Stomach smooth muscle (tissue), 2 donors: ENCODE results near the gene SF3B6.

Experiments
- H3K27ac ChIP-seq: one replicate; pipeline ENCODE4 v1.7.0; 2013; ENCODE audit warnings: mild to moderate bottlenecking, low read length, inconsistent platforms
- H3K27me3 ChIP-seq, 2 donors: one replicate each; pipeline ENCODE4 v1.7.0; 2013; ENCODE audit warnings: low read length in 2 of 2; ENCODE audit not compliant: insufficient read depth in 2 of 2, control insufficient read depth in 1 of 2
- H3K36me3 ChIP-seq, 2 donors: one replicate each; pipeline ENCODE4 v1.7.0; 2013; ENCODE audit warnings: low read length in 2 of 2; ENCODE audit not compliant: control insufficient read depth in 2 of 2, insufficient read depth in 2 of 2
- H3K4me1 ChIP-seq: one replicate; pipeline ENCODE4 v1.7.0; 2013; ENCODE audit warnings: low read length; ENCODE audit not compliant: control insufficient read depth, insufficient read depth
- H3K4me3 ChIP-seq, 2 donors: one replicate each; pipeline ENCODE4 v1.7.0; 2013; ENCODE audit warnings: low read length in 2 of 2
- H3K9ac ChIP-seq, 2 donors: one replicate each; pipeline ENCODE4 v1.7.0; 2013; ENCODE audit warnings: low read length in 2 of 2, mild to moderate bottlenecking in 1 of 2
- H3K9me3 ChIP-seq, 2 donors: one replicate each; pipeline ENCODE4 v1.7.0; 2013; ENCODE audit warnings: low read length in 2 of 2; ENCODE audit not compliant: control insufficient read depth in 2 of 2
- donor health status: healthy.
- donor health status: Pancreatic carcinoma.

SF3B6 gene

DNA sequence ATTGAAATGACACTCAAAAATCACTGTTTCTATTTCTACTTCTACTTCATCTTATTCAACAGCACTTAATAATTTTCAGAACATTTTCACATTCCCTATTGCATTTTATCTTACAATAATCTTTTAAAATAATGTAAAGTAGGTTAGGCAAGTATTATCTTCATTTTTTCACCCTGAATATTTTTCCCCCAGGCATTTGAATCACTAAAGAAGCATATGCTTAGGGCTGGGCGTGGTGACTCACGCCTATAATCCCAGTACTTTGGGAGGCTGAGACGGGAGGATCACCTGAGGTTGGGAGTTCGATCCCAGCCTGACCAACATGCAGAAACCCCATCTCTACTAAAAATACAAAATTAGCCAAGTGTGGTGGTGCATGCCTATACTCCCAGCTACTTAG, 35.6 kb downstream of the SF3B6 start:
- Histone ChIP-seq H3K27ac (no peak overlapping the region), H3K36me3 (peaks cover 20% of the 10 kb centered on the region in 2 donors), H3K4me1 (no peaks in the 10 kb centered on the region), H3K9me3 (no peaks in the 10 kb centered on the region), H3K27me3 (no peaks in the 10 kb centered on the region), H3K9ac (no peak overlapping the region), H3K4me3 (no peak overlapping the region)

DNA sequence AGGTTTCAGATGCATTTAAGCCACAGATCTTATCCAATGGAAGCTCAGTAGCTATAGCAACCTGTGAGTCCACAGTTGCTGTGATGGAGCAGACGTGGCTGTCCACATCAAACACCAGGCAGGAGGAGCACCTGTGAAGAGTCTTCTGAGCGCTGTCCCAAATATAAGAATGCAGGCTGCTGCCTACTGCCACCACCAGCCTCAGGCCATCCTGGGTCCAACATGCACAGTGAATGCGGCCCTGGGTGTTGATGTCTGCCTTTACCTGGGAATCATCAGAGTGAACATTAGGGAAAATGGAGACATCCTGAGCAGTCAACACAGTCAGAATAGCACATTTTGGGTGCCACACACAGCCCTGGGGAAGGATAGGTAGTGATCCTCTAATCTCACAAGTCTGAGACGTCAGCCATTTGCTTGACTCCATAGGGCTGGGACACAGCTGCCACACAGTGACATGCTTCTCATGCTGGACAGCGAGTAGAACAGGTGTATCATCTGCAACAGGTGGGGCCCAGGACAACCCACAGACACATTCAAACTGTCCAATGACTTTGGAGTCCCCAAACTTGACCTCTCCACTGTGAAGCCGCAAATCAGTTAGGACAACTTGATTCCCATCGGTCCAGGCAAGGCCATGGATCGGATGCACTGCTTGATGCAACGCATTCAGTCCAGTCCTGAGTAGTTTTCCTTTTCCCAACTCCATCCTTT, 37.2 kb downstream of the SF3B6 start:
- Histone ChIP-seq H3K27ac (no peak overlapping the region), H3K4me3 (no peak overlapping the region), H3K9ac (no peak overlapping the region), H3K4me1 (no peaks in the 10 kb centered on the region), H3K36me3 (peaks cover 20% of the 10 kb centered on the region in 2 donors), H3K9me3 (no peaks in the 10 kb centered on the region), H3K27me3 (no peaks in the 10 kb centered on the region)

DNA sequence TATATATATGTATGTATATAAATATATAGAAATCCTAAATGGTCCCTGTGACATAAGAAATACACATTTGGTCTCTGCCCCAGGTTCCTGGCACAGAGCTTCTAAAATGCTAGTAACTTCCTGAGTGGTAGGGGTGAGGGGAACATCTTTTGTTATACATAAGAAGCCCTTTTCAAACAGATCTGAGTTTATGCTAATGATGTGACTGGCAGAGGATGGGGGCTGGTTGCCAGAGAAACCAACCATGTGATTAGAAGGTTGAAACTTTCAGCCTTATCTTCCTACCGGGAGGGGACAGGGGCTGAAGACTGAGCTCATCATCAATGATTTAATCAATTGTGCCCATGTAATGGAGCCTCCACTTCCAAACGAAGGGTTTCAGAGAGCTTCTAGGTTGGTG, 49.9 kb downstream of the SF3B6 start:
- Histone ChIP-seq H3K27me3 (no peaks in the 10 kb centered on the region), H3K36me3 (peaks cover 15 to 31% of the 10 kb centered on the region in 2 donors), H3K9ac (no peak overlapping the region)

DNA sequence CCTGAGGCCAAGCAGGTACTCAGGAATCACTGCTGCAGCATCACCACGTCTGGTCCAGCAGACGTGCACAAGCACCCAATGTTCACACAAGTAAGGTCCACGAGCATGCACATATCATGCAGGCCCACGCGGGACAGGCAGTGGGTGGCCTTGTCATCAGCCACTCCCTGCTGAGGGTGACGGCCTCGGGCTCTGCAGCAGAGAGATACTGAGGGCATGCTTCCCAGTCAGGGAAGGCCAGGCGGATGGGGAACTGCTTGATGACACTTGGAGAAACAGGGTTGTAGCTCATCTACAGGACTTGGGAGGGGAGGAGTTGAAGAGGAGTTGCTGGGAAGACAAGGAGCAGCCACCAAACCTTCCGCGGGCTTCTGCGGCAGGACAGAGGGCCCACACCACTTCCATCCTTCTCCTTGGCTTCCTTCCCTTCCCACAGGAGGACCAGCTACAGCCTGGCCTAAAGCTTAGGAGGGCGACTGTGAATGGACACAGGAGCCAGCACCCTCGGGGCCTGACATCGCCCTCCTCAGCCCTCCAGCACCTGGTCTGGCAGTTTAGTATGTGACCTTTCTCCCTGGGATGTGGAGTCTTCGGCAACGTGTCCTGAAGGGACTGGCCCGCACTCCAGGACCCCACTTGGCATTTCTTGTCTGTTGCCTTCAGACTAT, 51.0 kb downstream of the SF3B6 start:
- Histone ChIP-seq H3K4me3 (no peak overlapping the region), H3K27me3 (no peaks in the 10 kb centered on the region), H3K9me3 (no peaks in the 10 kb centered on the region), H3K9ac (no peak overlapping the region), H3K4me1 (no peaks in the 10 kb centered on the region), H3K27ac (no peak overlapping the region), H3K36me3 (peaks cover 9 to 24% of the 10 kb centered on the region in 2 donors)

More for the DNA sequence above, 49.9 kb downstream of the SF3B6 start:
- no peak overlapping the region for H3K4me3 ChIP-seq
- no peak overlapping the region for H3K27ac ChIP-seq
- H3K4me1 ChIP-seq: no peaks in the 10 kb centered on the region
- no peaks in the 10 kb centered on the region for H3K9me3 ChIP-seq

DNA sequence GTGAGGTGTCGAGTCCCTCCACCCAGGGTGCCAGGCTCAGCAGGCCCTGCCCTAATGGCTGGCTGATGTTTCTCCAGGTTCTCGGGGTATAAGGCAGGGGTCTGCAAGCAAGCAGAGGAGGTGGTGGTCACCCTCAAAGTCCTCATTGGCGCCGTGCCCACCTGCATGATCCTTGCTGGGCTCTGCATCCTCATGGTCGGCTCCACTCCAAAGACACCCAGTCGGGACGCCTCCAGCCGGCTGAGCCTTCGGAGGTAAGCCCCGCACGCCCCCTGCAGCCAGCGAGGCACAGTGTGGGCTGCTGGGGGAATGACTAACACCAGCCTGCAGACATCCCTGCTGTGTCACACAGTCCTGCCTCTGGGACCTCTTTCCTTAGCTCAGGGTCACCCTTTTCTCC, 52.1 kb downstream of the SF3B6 start:
- Histone ChIP-seq H3K9me3 (no peaks in the 10 kb centered on the region), H3K4me3 (no peak overlapping the region), H3K36me3 (peaks cover 2 to 15% of the 10 kb centered on the region in 2 donors), H3K9ac (no peak overlapping the region), H3K27me3 (no peaks in the 10 kb centered on the region), H3K27ac (no peak overlapping the region), H3K4me1 (no peaks in the 10 kb centered on the region)

DNA sequence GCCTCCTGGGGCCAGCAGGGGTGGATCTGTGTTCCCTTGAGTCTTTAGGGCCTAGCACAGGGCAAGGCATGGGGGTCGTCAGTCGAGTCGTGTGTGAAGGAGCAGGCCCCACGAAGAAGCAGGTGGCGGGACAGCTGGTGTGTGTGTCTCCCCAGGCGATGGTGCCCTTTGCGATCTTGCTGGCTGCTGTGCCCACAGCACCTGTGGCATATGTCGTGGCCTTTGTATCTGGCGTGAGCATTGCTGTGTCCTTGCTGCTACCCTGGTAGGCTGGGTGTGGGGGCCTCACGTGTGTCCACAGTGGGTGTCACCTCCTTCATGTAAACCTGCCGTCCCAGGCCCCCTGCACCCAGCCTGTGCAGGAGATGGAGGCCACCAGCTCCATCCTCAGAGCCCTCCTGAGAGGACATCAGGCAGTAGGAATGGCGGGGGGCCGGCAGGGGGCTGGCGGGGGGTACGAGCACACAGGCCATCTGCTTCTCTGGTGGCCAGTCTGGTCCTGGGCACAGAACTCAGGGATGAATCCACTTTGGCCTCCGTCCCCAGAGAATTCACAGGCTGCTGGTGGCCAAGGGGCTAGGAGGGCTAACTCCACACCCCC, 53.1 kb downstream of the SF3B6 start:
- no peak overlapping the region for H3K27ac ChIP-seq
- no peak overlapping the region for H3K4me3 ChIP-seq
- H3K9ac ChIP-seq: no peak overlapping the region
- H3K36me3 ChIP-seq: peaks cover 0 to 14% of the 10 kb centered on the region in 2 donors
- no peaks in the 10 kb centered on the region for H3K9me3 ChIP-seq
- H3K27me3 ChIP-seq: no peaks in the 10 kb centered on the region
- no peaks in the 10 kb centered on the region for H3K4me1 ChIP-seq

DNA sequence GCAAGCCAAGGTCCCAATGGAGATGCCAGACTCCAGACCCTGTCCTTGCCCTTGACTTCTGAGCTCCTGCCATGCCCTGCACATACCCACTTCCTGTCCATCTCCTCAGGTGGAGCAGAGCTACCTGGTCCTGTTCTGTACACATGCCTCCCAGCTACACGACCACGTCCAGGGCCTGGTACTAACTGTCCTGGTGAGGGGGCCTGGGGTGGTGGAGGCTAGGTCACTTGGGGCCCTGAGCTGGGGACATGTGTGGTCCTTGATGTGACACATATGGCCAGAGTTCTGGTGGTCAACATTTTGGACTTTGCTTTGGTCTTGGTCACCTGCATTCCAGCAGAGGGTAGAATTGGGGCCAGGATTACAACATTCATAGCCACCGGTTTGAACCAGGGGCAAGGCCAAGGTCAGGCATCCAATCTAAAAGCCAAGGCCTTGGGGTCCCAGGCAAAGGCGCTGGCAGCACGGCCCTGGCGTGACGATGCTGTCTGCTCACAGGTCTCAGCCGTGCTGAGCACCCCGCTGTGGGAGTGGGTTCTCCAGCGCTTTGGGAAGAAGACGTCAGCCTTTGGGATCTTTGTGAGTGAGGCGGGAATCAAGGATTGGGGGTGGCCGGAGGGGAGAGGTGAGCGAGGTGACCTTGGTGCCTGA, 53.7 kb downstream of the SF3B6 start:
- Histone ChIP-seq H3K27me3 (no peaks in the 10 kb centered on the region), H3K9ac (no peak overlapping the region)

DNA sequence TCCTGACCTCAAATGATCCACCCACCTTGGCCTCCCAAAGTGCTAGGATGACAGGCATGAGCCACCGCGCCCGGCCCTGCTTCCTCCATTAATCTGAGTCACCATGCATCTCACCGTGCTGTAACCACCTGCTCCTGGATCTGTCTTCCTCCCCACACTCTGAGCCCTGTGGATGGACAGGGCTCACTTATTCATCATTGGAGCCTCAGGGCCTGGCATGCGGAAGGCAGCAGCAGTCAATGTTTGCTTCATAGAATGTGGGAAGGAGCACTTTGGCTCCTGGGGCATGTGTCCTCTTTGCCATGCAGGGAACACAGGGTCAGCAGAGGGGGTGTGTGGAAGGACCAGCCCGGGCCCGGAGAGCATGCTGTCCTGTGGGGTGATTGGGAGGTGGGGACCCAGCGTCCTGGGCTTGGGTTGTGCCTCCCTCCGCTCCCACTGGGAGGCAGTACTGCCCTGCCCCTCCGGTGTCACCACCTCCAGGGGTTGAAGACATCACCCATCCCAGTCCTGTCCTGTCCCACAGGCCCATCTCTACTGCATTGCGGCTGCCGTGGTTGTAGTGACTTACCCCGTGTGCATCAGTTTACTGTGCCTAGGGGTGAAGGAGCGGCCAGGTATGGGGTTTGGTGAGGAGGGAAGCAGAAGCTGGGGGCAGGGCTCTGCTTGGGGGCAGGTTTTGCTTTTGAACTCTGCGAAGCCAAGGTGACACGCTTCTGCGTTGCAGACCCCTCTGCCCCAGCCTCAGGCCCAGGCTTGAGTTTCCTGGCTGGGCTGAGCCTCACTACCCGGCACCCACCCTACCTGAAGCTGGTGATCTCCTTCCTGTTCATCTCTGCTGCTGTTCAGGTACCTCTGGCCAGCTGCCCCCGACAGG, 54.8 kb downstream of the SF3B6 start:
- Histone ChIP-seq H3K9ac (no peak overlapping the region), H3K9me3 (no peaks in the 10 kb centered on the region), H3K36me3 (peaks cover 0 to 14% of the 10 kb centered on the region in 2 donors), H3K27me3 (no peaks in the 10 kb centered on the region), H3K4me3 (no peak overlapping the region), H3K27ac (no peak overlapping the region), H3K4me1 (no peaks in the 10 kb centered on the region)

More for the DNA sequence above, 53.7 kb downstream of the SF3B6 start:
- no peak overlapping the region for H3K4me3 ChIP-seq
- H3K9me3 ChIP-seq: no peaks in the 10 kb centered on the region
- H3K36me3 ChIP-seq: peaks cover 0 to 14% of the 10 kb centered on the region in 2 donors
- no peaks in the 10 kb centered on the region for H3K4me1 ChIP-seq
- H3K27ac ChIP-seq: no peak overlapping the region

DNA sequence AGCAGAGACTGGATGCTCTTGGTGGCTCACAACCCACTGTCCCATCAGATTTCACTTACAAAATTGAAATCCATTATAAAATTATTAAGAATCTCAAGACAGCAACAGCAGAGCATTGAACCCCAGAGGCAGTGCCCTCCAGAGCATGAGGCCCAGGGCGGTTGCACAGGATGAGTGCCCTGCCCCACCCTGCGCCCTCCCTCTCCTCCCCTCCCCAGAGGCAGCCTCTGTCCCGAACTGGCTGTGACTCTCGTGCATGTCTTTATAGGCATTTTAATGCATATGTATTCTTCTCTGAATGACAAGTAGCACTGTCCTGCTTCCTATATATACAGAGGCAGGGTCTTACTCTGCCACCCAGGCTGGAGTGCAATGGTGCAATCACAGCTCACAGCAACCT, 55.9 kb downstream of the SF3B6 start:
- Histone ChIP-seq H3K4me3 (no peak overlapping the region), H3K4me1 (no peaks in the 10 kb centered on the region), H3K27me3 (no peaks in the 10 kb centered on the region), H3K9ac (no peak overlapping the region), H3K9me3 (no peaks in the 10 kb centered on the region), H3K27ac (no peak overlapping the region), H3K36me3 (peaks cover 0 to 14% of the 10 kb centered on the region in 2 donors)

DNA sequence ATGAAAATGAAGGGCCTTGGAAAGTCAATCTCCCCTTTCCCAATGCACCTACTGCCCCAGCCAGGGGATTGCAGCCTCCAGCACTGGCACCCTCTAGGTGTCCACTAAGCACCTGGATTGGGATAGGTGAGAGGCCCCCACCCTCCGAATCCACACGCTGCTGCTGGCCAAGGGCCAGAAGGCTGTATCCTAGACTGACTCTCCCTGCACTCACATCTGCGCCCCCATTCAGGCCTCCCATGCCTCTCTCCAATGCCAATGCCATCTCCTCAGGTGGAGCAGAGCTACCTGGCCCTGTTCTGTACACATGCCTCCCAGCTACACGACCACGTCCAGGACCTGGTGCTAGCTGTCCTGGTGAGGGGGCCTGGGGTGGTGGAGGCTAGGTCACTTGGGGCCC, 56.4 kb downstream of the SF3B6 start:
- Histone ChIP-seq H3K27me3 (no peaks in the 10 kb centered on the region), H3K4me1 (no peaks in the 10 kb centered on the region), H3K36me3 (peaks cover 0 to 11% of the 10 kb centered on the region in 2 donors), H3K9me3 (no peaks in the 10 kb centered on the region), H3K9ac (no peak overlapping the region), H3K27ac (no peak overlapping the region), H3K4me3 (no peak overlapping the region)
